SK-N-SH treated with all-trans-retinoic acid at 6 μM for 48 hours (cell line): Measurements from ENCODE around the gene TRIM46.

ENCODE experiments used
- ATAC-seq: fragments of 200-7000 bp; cut with Tn5 transposase; 3 replicates; pipeline ENCODE4 v1.9.1; 2020; ENCODE audit warnings: mild to moderate bottlenecking, moderate library complexity
- BACH2 ChIP-seq: fragments of 250-450 bp; sonication (Bioruptor Pico); IDR thresholded peaks from 2 replicates; pipeline ENCODE4 v1.9.0; 2021; ENCODE audit warnings: mild to moderate bottlenecking, borderline replicate concordance
- CREB5 ChIP-seq: fragments of 250-450 bp; sonication (Bioruptor Pico); IDR thresholded peaks from 2 replicates; pipeline ENCODE4 v1.5.1; 2020; ENCODE audit warnings: low read depth, mild to moderate bottlenecking, moderate library complexity
- CSDC2 ChIP-seq: fragments of 250-450 bp; sonication (Bioruptor Pico); IDR thresholded peaks from 2 replicates; pipeline ENCODE4 v1.5.0; 2020; ENCODE audit warnings: mild to moderate bottlenecking, moderate library complexity
- CSRNP3 ChIP-seq: fragments of 250-450 bp; sonication (Bioruptor Pico); IDR thresholded peaks from 2 replicates; pipeline ENCODE4 v1.5.1; 2021; ENCODE audit warnings: mild to moderate bottlenecking, moderate library complexity
- GLIS3 ChIP-seq: fragments of 250-450 bp; sonication (Bioruptor Pico); IDR thresholded peaks from 2 replicates; pipeline ENCODE4 v1.5.0; 2020; ENCODE audit warnings: mild to moderate bottlenecking, moderate library complexity
- ISL1 ChIP-seq: fragments of 250-450 bp; sonication (Bioruptor Pico); IDR thresholded peaks from 2 replicates; pipeline ENCODE4 v2.1.2; 2022; ENCODE audit warnings: mild to moderate bottlenecking, moderate library complexity
- OSR1 ChIP-seq: fragments of 250-450 bp; sonication (Bioruptor Pico); IDR thresholded peaks from 2 replicates; pipeline ENCODE4 v1.8.0; 2022; ENCODE audit warnings: moderate library complexity, mild to moderate bottlenecking, inconsistent platforms
- PATZ1 ChIP-seq: fragments of 250-450 bp; sonication (Bioruptor Pico); IDR thresholded peaks from 2 replicates; pipeline ENCODE4 v1.8.0; 2020; ENCODE audit warnings: mild to moderate bottlenecking, moderate library complexity, borderline replicate concordance
- POU6F1 ChIP-seq: fragments of 250-450 bp; sonication (Bioruptor Pico); IDR thresholded peaks from 2 replicates; pipeline ENCODE4 v1.8.0; 2021; ENCODE audit warnings: low read depth, mild to moderate bottlenecking, moderate library complexity, borderline replicate concordance
- RARB ChIP-seq: fragments of 250-450 bp; sonication (Bioruptor Pico); IDR thresholded peaks from 2 replicates; pipeline ENCODE4 v1.8.0; 2021; ENCODE audit warnings: mild to moderate bottlenecking, moderate library complexity
- SNAI2 ChIP-seq: fragments of 250-450 bp; sonication (Bioruptor Pico); IDR thresholded peaks from 2 replicates; pipeline ENCODE4 v1.5.0; 2020; ENCODE audit warnings: mild to moderate bottlenecking, moderate library complexity
- TCF4 ChIP-seq: fragments of 250-450 bp; sonication (Bioruptor Pico); IDR thresholded peaks from 2 replicates; pipeline ENCODE4 v1.8.0; 2021; ENCODE audit warnings: mild to moderate bottlenecking, moderate library complexity, borderline replicate concordance
- TOX ChIP-seq: fragments of 250-450 bp; sonication (Bioruptor Pico); IDR thresholded peaks from 2 replicates; pipeline ENCODE4 v1.8.0; 2021; ENCODE audit warnings: mild to moderate bottlenecking, moderate library complexity, borderline replicate concordance
- TSHZ2 ChIP-seq: fragments of 250-450 bp; sonication (Bioruptor Pico); IDR thresholded peaks from 2 replicates; pipeline ENCODE4 v1.5.0; 2020; ENCODE audit warnings: mild to moderate bottlenecking, moderate library complexity
- ZFP3 ChIP-seq: fragments of 250-450 bp; sonication (Bioruptor Pico); IDR thresholded peaks from 2 replicates; pipeline ENCODE4 v1.5.0; 2020; ENCODE audit warnings: mild to moderate bottlenecking, moderate library complexity
- ZFP30 ChIP-seq: fragments of 450-650 bp; formaldehyde crosslinking; IDR thresholded peaks from 2 replicates; pipeline ENCODE4 v1.5.0; 2022; ENCODE audit warnings: mild to moderate bottlenecking, moderate library complexity
- ZNF70 ChIP-seq: fragments of 450-650 bp; formaldehyde crosslinking; IDR thresholded peaks from 2 replicates; pipeline ENCODE4 v1.5.0; 2020; ENCODE audit warnings: mild to moderate bottlenecking, moderate library complexity
- ZNF8 ChIP-seq: fragments of 450-650 bp; formaldehyde crosslinking; IDR thresholded peaks from 2 replicates; pipeline ENCODE4 v1.5.0; 2020; ENCODE audit warnings: mild to moderate bottlenecking, moderate library complexity

Gene TRIM46

GRCh38 chr1:155137154-155137949 is 36.3 kb upstream of the TRIM46 start:
- no peak for ATAC-seq
- TF ChIP-seq POU6F1 = no peak
- no peak for TF ChIP-seq CREB5 (CRISPR knock-in tag)
- TF ChIP-seq TCF4 (CRISPR knock-in tag) = no peak
- TF ChIP-seq RARB (CRISPR knock-in tag) = no peak
- no peak for TF ChIP-seq ZFP3 (CRISPR knock-in tag)
- TF ChIP-seq SNAI2 (CRISPR knock-in tag) = no peak
- TF ChIP-seq OSR1 (CRISPR knock-in tag) = no peak
- TF ChIP-seq CSRNP3 (CRISPR knock-in tag) = no peak
- TF ChIP-seq PATZ1 (CRISPR knock-in tag) = no peak

- ATAC-seq = peak; percentile 80
- TF ChIP-seq TOX (CRISPR knock-in tag) (peak; percentile 24; the same call in 1 of the 2 replicates), POU6F1 (0 out of 2 replicates have a peak, but pooled peaks have one; percentile 46), ZFP30 (no peak)
- TF ChIP-seq, all 23 proteins: peak for 2
Measured at GRCh38 chr1:155139895-155140629, 33.6 kb upstream of the TRIM46 start, which contains the start of gene DPM3. DPM3 (minus strand) TSS chr1:155140531; CDS start chr1:155140240, 291 bp downstream.

GRCh38 chr1:155140630-155140953 is 33.1 kb upstream of the TRIM46 start:
- no peak for ATAC-seq
- TF ChIP-seq ZFP3 (CRISPR knock-in tag) (no peak), CSRNP3 (CRISPR knock-in tag) (no peak), ZNF8 (CRISPR knock-in tag) (no peak), TSHZ2 (CRISPR knock-in tag) (no peak), BACH2 (CRISPR knock-in tag) (no peak), TCF4 (CRISPR knock-in tag) (no peak), POU6F1 (no peak), ISL1 (CRISPR knock-in tag) (no peak), CREB5 (CRISPR knock-in tag) (no peak), CSDC2 (CRISPR knock-in tag) (no peak), ZNF70 (CRISPR knock-in tag) (no peak), GLIS3 (CRISPR knock-in tag) (no peak)
